TTC549 (cell line): Measurements from ENCODE around the gene AKAP13.

Experiments
- FAIRE-seq: peaks from 2 replicates; lab custom pipeline; 2012; peaks lifted over from hg19 to GRCh38; lab: Jason Lieb, UNC

AKAP13 gene

GRCh38 chr15:85672332-85673084 lies 292.1 kb downstream of the AKAP13 start:
- no peak for FAIRE-seq

GRCh38 chr15:85673326-85673725 lies 292.9 kb downstream of the AKAP13 start:
- no peak for FAIRE-seq

- no peak for FAIRE-seq
Measured at GRCh38 chr15:85676342-85677098, 296.1 kb downstream of the AKAP13 start.

- FAIRE-seq = no peak
Measured at GRCh38 chr15:85679231-85679630, 298.8 kb downstream of the AKAP13 start.

- no peak for FAIRE-seq
Measured at GRCh38 chr15:85681386-85681785, 301.0 kb downstream of the AKAP13 start.

GRCh38 chr15:85684174-85684710 lies 303.8 kb downstream of the AKAP13 start:
- no peak for FAIRE-seq

GRCh38 chr15:85685356-85685755 lies 305.0 kb downstream of the AKAP13 start:
- FAIRE-seq = no peak

GRCh38 chr15:85687329-85687728 lies 306.9 kb downstream of the AKAP13 start:
- FAIRE-seq = no peak

GRCh38 chr15:85688711-85689110 lies 308.3 kb downstream of the AKAP13 start:
- no peak for FAIRE-seq

GRCh38 chr15:85689729-85690128 lies 309.3 kb downstream of the AKAP13 start:
- FAIRE-seq = no peak

GRCh38 chr15:85690561-85691231 lies 310.3 kb downstream of the AKAP13 start:
- FAIRE-seq = no peak

GRCh38 chr15:85691350-85692240 lies 311.2 kb downstream of the AKAP13 start:
- FAIRE-seq = no peak

GRCh38 chr15:85692321-85692720 lies 311.9 kb downstream of the AKAP13 start:
- no peak for FAIRE-seq

- FAIRE-seq = no peak
Measured at GRCh38 chr15:85692873-85693272, 312.5 kb downstream of the AKAP13 start.

GRCh38 chr15:85693277-85693676 lies 312.9 kb downstream of the AKAP13 start:
- no peak for FAIRE-seq

- FAIRE-seq = no peak
Measured at GRCh38 chr15:85694091-85694490, 313.7 kb downstream of the AKAP13 start.

GRCh38 chr15:85700767-85701166 lies 320.4 kb downstream of the AKAP13 start:
- FAIRE-seq = no peak

- FAIRE-seq = no peak
Measured at GRCh38 chr15:85702321-85703101, 322.1 kb downstream of the AKAP13 start.

- no peak for FAIRE-seq
Measured at GRCh38 chr15:85704066-85704465, 323.7 kb downstream of the AKAP13 start.

- no peak for FAIRE-seq
Measured at GRCh38 chr15:85704720-85705429, 324.5 kb downstream of the AKAP13 start.
